Endothelial cell (in vitro differentiated cells): Measurements from ENCODE around the gene MROH8. TPM values are rescaled to one million over a fixed set of nuclear protein-coding genes. Genes with fewer than 3 reads are reported as not detected.

ENCODE experiments used
- DNase-seq: peaks from one replicate; pipeline ENCODE4 v3.0.0; 2021; ENCODE audit warnings: low spot score
- H3K27ac Mint-ChIP-seq: one replicate; pipeline ENCODE4 v1.8.0; 2021; ENCODE audit warnings: mixed read lengths, inconsistent platforms; ENCODE audit not compliant: unreplicated experiment
- H3K27me3 Mint-ChIP-seq: one replicate; pipeline ENCODE4 v1.8.0; 2021; ENCODE audit warnings: mild to moderate bottlenecking, moderate library complexity, mixed read lengths, inconsistent platforms; ENCODE audit not compliant: unreplicated experiment
- H3K36me3 Mint-ChIP-seq: one replicate; pipeline ENCODE4 v1.8.0; 2021; ENCODE audit warnings: mild to moderate bottlenecking, low read depth, mixed read lengths, inconsistent platforms; ENCODE audit not compliant: unreplicated experiment
- H3K4me1 Mint-ChIP-seq: one replicate; pipeline ENCODE4 v1.8.0; 2021; ENCODE audit warnings: mild to moderate bottlenecking, mixed read lengths, inconsistent platforms; ENCODE audit not compliant: unreplicated experiment
- H3K4me3 Mint-ChIP-seq: one replicate; pipeline ENCODE4 v1.8.0; 2021; ENCODE audit warnings: mild to moderate bottlenecking, mixed read lengths, inconsistent platforms; ENCODE audit not compliant: unreplicated experiment
- H3K9me3 Mint-ChIP-seq: one replicate; pipeline ENCODE4 v1.8.0; 2021; ENCODE audit warnings: mixed read lengths, inconsistent platforms; ENCODE audit not compliant: unreplicated experiment
- CTCF ChIP-seq: fragments of 200-600 bp; sonication (generic); IDR thresholded peaks from one replicate; pipeline ENCODE4 v1.5.0; 2021; ENCODE audit warnings: antibody characterized with exemption; ENCODE audit not compliant: unreplicated experiment
- total RNA-seq: library from RNA; stranded (reverse); fragmentation: NEBNext Ultra II Directional; extraction: Animal tissue kit (Norgen Biotek cat#: 25700); gene quantifications from one replicate; pipeline ENCODE4 v1.2.1, GENCODE V29; 2021; ENCODE audit not compliant: unreplicated experiment

Gene MROH8
- total RNA-seq, 1 donor from 2014 or later = 4.3 TPM

GRCh38 chr20:37163832-37164554 lies 15.4 kb downstream of the MROH8 start:
- no peak overlapping the region for H3K27ac Mint-ChIP-seq
- no peak for DNase-seq
- no peaks in the 10 kb centered on the region for H3K27me3 Mint-ChIP-seq
- no peak for TF ChIP-seq CTCF
- no peaks in the 10 kb centered on the region for H3K4me1 Mint-ChIP-seq
- no peak overlapping the region for H3K4me3 Mint-ChIP-seq
- H3K36me3 Mint-ChIP-seq = no peaks in the 10 kb centered on the region
- no peaks in the 10 kb centered on the region for H3K9me3 Mint-ChIP-seq

DNA sequence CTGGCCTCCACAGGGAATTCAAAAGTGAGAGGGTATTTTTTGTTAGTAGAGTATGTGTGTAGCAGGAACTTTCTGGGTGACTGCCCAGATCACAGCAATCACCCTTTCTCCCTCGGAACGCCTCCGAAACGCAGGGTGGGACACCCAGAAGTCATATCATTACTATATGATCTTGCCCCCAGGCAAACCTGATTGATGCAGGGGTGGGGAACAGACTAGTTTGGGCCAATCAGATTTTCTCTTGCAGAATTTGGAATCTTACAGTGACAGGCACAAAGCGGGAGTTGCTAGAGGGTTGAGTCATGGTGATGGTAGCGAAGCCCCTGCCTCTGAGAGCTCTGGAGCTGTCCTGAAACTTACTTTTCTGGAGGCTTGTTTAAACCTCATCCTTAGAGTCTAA lies 16.7 kb downstream of the MROH8 start:
- Mint-ChIP-seq H3K27me3 (no peaks in the 10 kb centered on the region), H3K4me3 (no peak overlapping the region), H3K27ac (no peak overlapping the region), H3K4me1 (no peaks in the 10 kb centered on the region), H3K36me3 (no peaks in the 10 kb centered on the region), H3K9me3 (no peaks in the 10 kb centered on the region)
- no peak for DNase-seq
- no peak for TF ChIP-seq CTCF

DNA sequence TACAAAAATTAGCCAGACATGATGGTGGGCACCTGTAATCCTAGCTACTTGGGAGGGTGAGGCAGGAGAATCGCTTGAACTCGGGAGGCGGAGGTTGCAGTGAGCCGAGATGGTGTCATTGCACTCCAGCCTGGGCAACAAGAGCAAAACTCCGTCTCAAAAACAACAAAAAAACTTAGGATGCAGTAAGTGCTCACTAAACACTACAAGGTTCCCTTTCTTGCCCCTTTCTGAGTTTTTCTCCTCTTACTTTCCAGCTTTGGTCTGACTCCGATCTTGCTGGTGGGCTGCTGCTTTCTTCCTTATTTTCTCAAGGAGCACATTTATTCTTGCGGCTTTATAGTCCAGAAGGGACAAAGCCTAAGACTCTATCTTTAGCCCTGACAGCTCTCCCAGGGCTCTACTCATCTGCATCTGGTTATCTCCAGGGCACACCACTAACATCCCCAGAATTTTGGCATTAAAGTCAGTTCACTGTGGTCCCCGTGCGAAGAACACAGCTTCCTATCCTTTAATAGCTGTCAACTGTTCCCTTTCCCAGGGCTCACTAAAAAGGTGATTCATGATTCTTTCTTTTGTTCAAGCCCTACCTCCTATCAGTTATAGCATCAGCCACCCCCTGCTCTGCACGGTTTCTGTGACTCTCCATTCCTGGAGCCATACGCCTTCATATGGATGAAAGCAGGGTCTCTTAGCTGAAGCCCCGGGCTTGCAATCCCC lies 17.4 kb downstream of the MROH8 start:
- no peaks in the 10 kb centered on the region for H3K4me1 Mint-ChIP-seq
- H3K27me3 Mint-ChIP-seq = no peaks in the 10 kb centered on the region
- no peak for TF ChIP-seq CTCF
- no peaks in the 10 kb centered on the region for H3K36me3 Mint-ChIP-seq
- no peak overlapping the region for H3K4me3 Mint-ChIP-seq
- DNase-seq = no peak
- H3K27ac Mint-ChIP-seq = no peak overlapping the region
- no peaks in the 10 kb centered on the region for H3K9me3 Mint-ChIP-seq

DNA sequence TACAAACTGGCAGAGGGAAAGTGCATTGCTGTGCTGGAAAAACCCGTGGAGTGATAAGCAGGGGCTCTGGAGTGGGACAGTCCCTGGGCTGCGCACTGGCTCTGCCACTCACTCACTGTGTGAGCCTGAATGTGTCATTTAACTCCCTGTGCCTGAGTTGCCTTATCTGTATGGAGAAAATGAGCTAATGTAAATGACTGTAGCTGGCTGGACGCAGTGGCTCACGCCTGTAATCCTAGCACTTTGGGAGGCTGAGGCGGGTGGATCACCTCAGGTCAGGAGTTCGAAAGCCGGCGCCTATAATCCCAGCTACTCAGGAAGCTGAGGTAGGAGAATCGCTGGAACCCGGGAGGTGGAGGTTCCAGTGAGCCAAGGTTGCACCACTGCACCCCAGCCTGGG lies 18.7 kb downstream of the MROH8 start:
- Mint-ChIP-seq H3K36me3 (no peaks in the 10 kb centered on the region), H3K4me3 (no peak overlapping the region), H3K4me1 (no peaks in the 10 kb centered on the region), H3K27ac (no peak overlapping the region), H3K9me3 (no peaks in the 10 kb centered on the region), H3K27me3 (no peaks in the 10 kb centered on the region)
- no peak for DNase-seq
- no peak for TF ChIP-seq CTCF

- no peaks in the 10 kb centered on the region for H3K36me3 Mint-ChIP-seq
- no peak for TF ChIP-seq CTCF
- H3K4me1 Mint-ChIP-seq = no peaks in the 10 kb centered on the region
- H3K4me3 Mint-ChIP-seq = no peak overlapping the region
- no peaks in the 10 kb centered on the region for H3K27me3 Mint-ChIP-seq
- H3K9me3 Mint-ChIP-seq = no peaks in the 10 kb centered on the region
- DNase-seq = no peak
- H3K27ac Mint-ChIP-seq = no peak overlapping the region
These were observed 21.1 kb downstream of the MROH8 start for GRCh38 chr20:37158248-37158647.
